GM21390 (cell line): Measurements from ENCODE around the gene CRYBA4.

Experiments
- ATAC-seq: cut with Tn5 transposase; IDR thresholded peaks from one replicate; pipeline ENCODE4 v1.9.1; 2021; ENCODE audit not compliant: unreplicated experiment

Gene CRYBA4

GRCh38 chr22:26623984-26624383, 2.2 kb downstream of the CRYBA4 start:
- ATAC-seq, result no peak

GRCh38 chr22:26624803-26625202, 3.0 kb downstream of the CRYBA4 start:
- ATAC-seq, result no peak

- no peak for ATAC-seq
These were observed 8.4 kb downstream of the CRYBA4 start for GRCh38 chr22:26629988-26630761.

- no peak for ATAC-seq
These were observed 9.5 kb downstream of the CRYBA4 start for GRCh38 chr22:26631282-26631681.

GRCh38 chr22:26632422-26633155, 10.8 kb downstream of the CRYBA4 start:
- ATAC-seq, result no peak

GRCh38 chr22:26634189-26634588, 12.4 kb downstream of the CRYBA4 start:
- no peak for ATAC-seq

- ATAC-seq, result no peak
These were observed 13.4 kb downstream of the CRYBA4 start for GRCh38 chr22:26635117-26635516.

GRCh38 chr22:26636296-26636695, 14.5 kb downstream of the CRYBA4 start:
- no peak for ATAC-seq

GRCh38 chr22:26642465-26643417, 21.0 kb downstream of the CRYBA4 start:
- no peak for ATAC-seq

GRCh38 chr22:26643418-26644100, 21.8 kb downstream of the CRYBA4 start:
- ATAC-seq, result no peak

- ATAC-seq, result no peak
These were observed 24.4 kb downstream of the CRYBA4 start for GRCh38 chr22:26646158-26646557.

GRCh38 chr22:26648011-26648497, 26.3 kb downstream of the CRYBA4 start:
- no peak for ATAC-seq

GRCh38 chr22:26648528-26649388, 27.0 kb downstream of the CRYBA4 start:
- ATAC-seq, result no peak

GRCh38 chr22:26650722-26651421, 29.1 kb downstream of the CRYBA4 start:
- ATAC-seq, result no peak

- ATAC-seq, result no peak
These were observed 30.1 kb downstream of the CRYBA4 start for GRCh38 chr22:26651815-26652214.

GRCh38 chr22:26656891-26657851, 35.4 kb downstream of the CRYBA4 start, which contains the start of gene MIAT:
TSS of gene MIAT (plus strand) at chr22:26657588.
- ATAC-seq, result no peak

- no peak for ATAC-seq
These were observed 36.4 kb downstream of the CRYBA4 start for GRCh38 chr22:26658161-26658560.
